ENCODE results near the gene DPH3. TPM values are rescaled to one million over a fixed set of nuclear protein-coding genes. Genes with fewer than 3 reads are reported as not detected.

Gene DPH3
- total RNA-seq, 1 experiment from 2014 or later, result 16.8 TPM

DNA sequence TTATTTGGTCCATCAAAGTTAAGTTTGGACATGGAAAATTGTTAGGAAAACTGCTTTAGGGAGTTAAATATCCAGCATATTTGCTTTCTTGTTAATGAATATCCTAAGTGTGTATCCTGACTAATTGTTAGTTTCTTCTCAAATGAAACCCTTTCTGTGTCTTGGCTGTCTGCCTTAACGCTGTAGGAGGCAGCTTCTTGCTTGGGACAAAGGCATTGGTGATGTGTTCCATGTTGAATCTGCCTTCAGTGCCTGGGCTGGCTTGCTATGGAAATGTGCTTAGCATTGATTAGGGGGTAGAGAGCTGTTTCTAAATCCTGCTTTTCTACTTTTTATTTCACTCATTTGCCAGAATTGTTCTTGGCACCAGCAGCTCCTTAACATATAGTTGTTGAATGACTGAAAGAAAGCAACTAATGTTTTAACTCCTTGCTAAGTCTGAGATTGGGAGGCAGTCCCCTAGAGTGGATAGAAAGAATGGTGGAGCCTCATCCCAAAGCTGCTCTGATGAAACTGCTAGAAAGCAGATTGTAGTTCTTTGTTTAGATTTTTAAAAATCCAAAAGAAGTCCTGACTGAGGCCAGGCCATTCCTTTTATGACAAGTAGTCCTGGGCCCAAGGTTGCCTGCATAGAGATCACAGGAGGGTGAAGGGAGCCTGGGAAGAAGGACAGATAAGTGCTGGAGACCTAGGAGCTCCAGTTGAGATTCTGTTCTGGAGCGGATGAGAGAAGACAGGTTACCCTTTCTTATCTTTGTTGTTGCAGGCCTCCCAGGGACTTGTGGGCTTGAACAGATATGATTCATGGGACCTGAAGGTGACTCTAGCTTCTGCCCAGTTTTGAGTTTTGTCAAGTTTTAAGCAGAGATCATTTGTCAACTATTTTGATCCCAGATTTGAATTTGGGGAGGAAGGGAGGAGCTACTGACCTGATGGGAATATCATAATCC is 39.6 kb upstream of the DPH3 start:
- no peak overlapping the region for H3K4me3 Mint-ChIP-seq (ENCODE audit: low read depth, unreplicated experiment)
- no peak for TF ChIP-seq CTCF (IDR thresholded peaks at IDR 0.05; ENCODE audit: unreplicated experiment)
- H3K4me1 Mint-ChIP-seq (ENCODE audit: low read depth, unreplicated experiment), result no peaks in the 10 kb centered on the region
- no peaks in the 10 kb centered on the region for H3K36me3 Mint-ChIP-seq (ENCODE audit: insufficient read depth, unreplicated experiment)
- intact Hi-C loops (cut with micrococcal nuclease; ENCODE audit: unreplicated experiment), result loop anchor here (5.0 kb wide), 1 partner anchor 248 kb away; no protein-coding TSS in a partner anchor
- no peaks in the 10 kb centered on the region for H3K27me3 Mint-ChIP-seq (ENCODE audit: unreplicated experiment)
- DNase-seq, result no peak
- H3K27ac Mint-ChIP-seq (ENCODE audit: unreplicated experiment), result no peak overlapping the region
- no peaks in the 10 kb centered on the region for H3K9me3 Mint-ChIP-seq (ENCODE audit: low read depth, unreplicated experiment)
- BruUV-seq (replicated peaks), result no TSS peak
- CTCF ChIA-PET, result interaction anchor here (0.6 to 0.9 kb wide), 2 partner anchors 14 to 206 kb away, joined by 3 to 5 read pairs; no protein-coding TSS in a partner anchor

GRCh38 chr3:16303037-16303575 is 38.4 kb upstream of the DPH3 start:
- Mint-ChIP-seq H3K27ac (ENCODE audit: unreplicated experiment) (no peak overlapping the region), H3K4me1 (ENCODE audit: low read depth, unreplicated experiment) (no peaks in the 10 kb centered on the region), H3K9me3 (ENCODE audit: low read depth, unreplicated experiment) (no peaks in the 10 kb centered on the region), H3K27me3 (ENCODE audit: unreplicated experiment) (no peaks in the 10 kb centered on the region), H3K36me3 (ENCODE audit: insufficient read depth, unreplicated experiment) (no peaks in the 10 kb centered on the region), H3K4me3 (ENCODE audit: low read depth, unreplicated experiment) (no peak overlapping the region)
- intact Hi-C loops (cut with micrococcal nuclease; ENCODE audit: unreplicated experiment), result no loop called here
- no TSS peak for BruUV-seq (replicated peaks)
- TF ChIP-seq CTCF (IDR thresholded peaks at IDR 0.05; ENCODE audit: unreplicated experiment), result no peak
- no peak for DNase-seq
- CTCF ChIA-PET, result no interaction called here

- Mint-ChIP-seq H3K27me3 (ENCODE audit: unreplicated experiment) (no peaks in the 10 kb centered on the region), H3K4me1 (ENCODE audit: low read depth, unreplicated experiment) (no peaks in the 10 kb centered on the region), H3K4me3 (ENCODE audit: low read depth, unreplicated experiment) (no peak overlapping the region), H3K9me3 (ENCODE audit: low read depth, unreplicated experiment) (no peaks in the 10 kb centered on the region), H3K36me3 (ENCODE audit: insufficient read depth, unreplicated experiment) (no peaks in the 10 kb centered on the region), H3K27ac (ENCODE audit: unreplicated experiment) (no peak overlapping the region)
- no peak for TF ChIP-seq CTCF (IDR thresholded peaks at IDR 0.05; ENCODE audit: unreplicated experiment)
- intact Hi-C loops (cut with micrococcal nuclease; ENCODE audit: unreplicated experiment), result no loop called here
- BruUV-seq (replicated peaks), result no TSS peak
- no peak for DNase-seq
- CTCF ChIA-PET, result no interaction called here
These were observed 37.4 kb upstream of the DPH3 start for GRCh38 chr3:16302082-16302631.

GRCh38 chr3:16301507-16301906 is 36.8 kb upstream of the DPH3 start:
- BruUV-seq (replicated peaks), result no TSS peak
- Mint-ChIP-seq H3K27ac (ENCODE audit: unreplicated experiment) (no peak overlapping the region), H3K4me3 (ENCODE audit: low read depth, unreplicated experiment) (no peak overlapping the region)

More at GRCh38 chr3:16301507-16301906, 36.8 kb upstream of the DPH3 start:
- DNase-seq, result no peak
- H3K9me3 Mint-ChIP-seq (ENCODE audit: low read depth, unreplicated experiment), result no peaks in the 10 kb centered on the region
- TF ChIP-seq CTCF (IDR thresholded peaks at IDR 0.05; ENCODE audit: unreplicated experiment), result no peak
- intact Hi-C loops (cut with micrococcal nuclease; ENCODE audit: unreplicated experiment), result no loop called here
- H3K27me3 Mint-ChIP-seq (ENCODE audit: unreplicated experiment), result no peaks in the 10 kb centered on the region
- CTCF ChIA-PET, result no interaction called here
- H3K36me3 Mint-ChIP-seq (ENCODE audit: insufficient read depth, unreplicated experiment), result no peaks in the 10 kb centered on the region
- H3K4me1 Mint-ChIP-seq (ENCODE audit: low read depth, unreplicated experiment), result no peaks in the 10 kb centered on the region
